AG04450 (cell line): ENCODE data around the gene ACVR2B. TPM values are rescaled to one million over a fixed set of nuclear protein-coding genes. Genes with fewer than 3 reads are reported as not detected.
"Not testable (repeated sequence)": the region's sequence is repeated elsewhere in the genome, so short reads cannot be mapped to it uniquely, and the experiment has no call there.

ENCODE experiments used
- CTCF ChIA-PET: fragments of 300-600, 350-600 bp; formaldehyde crosslinking; extraction: SDS; loops from one replicate; lab custom pipeline; 2022; ENCODE audit warnings: antibody characterized with exemption, inconsistent platforms; lab: Charles Lee
- POLR2A ChIA-PET: fragments of 350-600 bp; formaldehyde crosslinking; extraction: SDS; loops from one replicate; lab custom pipeline; 2021; ENCODE audit warnings: antibody characterized with exemption, inconsistent platforms; lab: Yijun Ruan, JAX
- DNase-seq: peaks from one replicate; pipeline ENCODE4 v3.0.0-alpha.2; 2011; ENCODE audit warnings: low read depth, low spot score
- H3K27ac ChIP-seq: one replicate; pipeline ENCODE4 v1.5.1; 2012; ENCODE audit warnings: low read depth, low read length, control low read depth
- H3K27me3 ChIP-seq: one replicate; pipeline ENCODE4 v1.6.0; 2012; ENCODE audit warnings: low read length; ENCODE audit not compliant: control insufficient read depth, insufficient read depth
- H3K4me3 ChIP-seq: 2 replicates; pipeline ENCODE4 v1.5.1; 2011; ENCODE audit warnings: mild to moderate bottlenecking, low read depth, low read length, control low read depth
- H3K9me3 ChIP-seq: 2 replicates; pipeline ENCODE4 v1.5.1; 2012; ENCODE audit warnings: low read length; ENCODE audit not compliant: control insufficient read depth, insufficient read depth
- polyA minus RNA-seq: library from RNA; depleted of rRNA, polyadenylated mRNA; stranded (reverse); fragments of >200 nt; gene quantifications from 2 replicates; pipeline ENCODE4 v1.2.3, GENCODE V29; 2011; rRNA and poly(A)+ RNA removed
- polyA plus RNA-seq: library from polyadenylated mRNA; depleted of rRNA; stranded (reverse); fragments of >200 nt; gene quantifications from 2 replicates; pipeline ENCODE4 v1.2.3, GENCODE V29; 2011; rRNA removed
- TF ChIP-seq, protein P1 (sequence below): IDR thresholded peaks from 2 replicates; pipeline ENCODE4 v1.5.1; 2011; ENCODE audit warnings: low read depth, low read length, control low read depth, inconsistent platforms

The ACVR2B gene
- 0.82 and 1.0 TPM in 2 replicates for polyA plus RNA-seq
- polyA minus RNA-seq = 5.3 and 5.5 TPM in 2 replicates

DNA sequence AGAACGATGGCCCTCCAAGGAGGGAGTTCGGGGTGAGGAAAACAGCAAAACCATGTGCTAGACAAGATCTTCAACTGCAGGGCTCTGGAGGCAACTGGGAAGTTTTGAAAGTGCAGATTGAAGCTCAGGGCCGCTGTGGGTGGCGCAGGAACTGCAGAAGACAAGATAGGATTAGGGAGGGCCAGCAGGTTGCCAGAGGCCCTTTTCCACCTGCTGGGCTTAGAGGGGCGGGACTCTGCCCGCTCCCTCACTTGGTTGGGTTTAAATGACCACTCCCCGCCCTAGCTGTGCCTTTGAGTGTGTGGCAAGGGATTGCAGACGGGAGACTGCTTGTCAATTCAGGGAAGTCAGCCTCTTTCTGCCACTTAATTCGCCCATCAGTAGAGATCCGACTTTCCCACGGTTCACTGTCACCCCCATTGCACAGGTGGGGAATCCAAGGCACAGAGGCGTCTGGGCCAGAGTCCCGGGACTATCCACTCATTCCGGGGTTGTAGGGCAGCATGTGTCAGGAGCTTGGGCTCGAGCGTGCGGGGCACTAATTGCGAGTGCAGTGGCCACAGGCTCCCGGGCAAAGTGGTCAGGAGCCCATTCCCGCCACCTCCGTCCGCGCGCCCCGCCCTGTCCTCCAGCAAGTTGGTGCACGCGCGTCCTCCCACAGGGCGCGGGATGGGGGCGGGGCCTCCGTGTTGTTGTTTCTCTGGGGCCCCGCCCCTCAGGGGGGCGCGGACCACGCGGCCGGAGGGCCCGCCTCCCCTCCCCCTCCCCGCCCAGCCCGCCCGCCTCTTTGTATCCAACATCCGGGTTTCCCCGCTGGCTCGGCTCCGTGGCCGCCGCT lies at the start of gene ACVR2B:
Gene ACVR2B, plus strand, starts transcription at position 816 of the 838 bp plus-strand sequence. CDS start 433 bp downstream, outside the sequence.
- H3K9me3 ChIP-seq = no peaks in the 10 kb centered on the region; the same call in 1 of the 2 replicates
- TF ChIP-seq, protein P1, sequence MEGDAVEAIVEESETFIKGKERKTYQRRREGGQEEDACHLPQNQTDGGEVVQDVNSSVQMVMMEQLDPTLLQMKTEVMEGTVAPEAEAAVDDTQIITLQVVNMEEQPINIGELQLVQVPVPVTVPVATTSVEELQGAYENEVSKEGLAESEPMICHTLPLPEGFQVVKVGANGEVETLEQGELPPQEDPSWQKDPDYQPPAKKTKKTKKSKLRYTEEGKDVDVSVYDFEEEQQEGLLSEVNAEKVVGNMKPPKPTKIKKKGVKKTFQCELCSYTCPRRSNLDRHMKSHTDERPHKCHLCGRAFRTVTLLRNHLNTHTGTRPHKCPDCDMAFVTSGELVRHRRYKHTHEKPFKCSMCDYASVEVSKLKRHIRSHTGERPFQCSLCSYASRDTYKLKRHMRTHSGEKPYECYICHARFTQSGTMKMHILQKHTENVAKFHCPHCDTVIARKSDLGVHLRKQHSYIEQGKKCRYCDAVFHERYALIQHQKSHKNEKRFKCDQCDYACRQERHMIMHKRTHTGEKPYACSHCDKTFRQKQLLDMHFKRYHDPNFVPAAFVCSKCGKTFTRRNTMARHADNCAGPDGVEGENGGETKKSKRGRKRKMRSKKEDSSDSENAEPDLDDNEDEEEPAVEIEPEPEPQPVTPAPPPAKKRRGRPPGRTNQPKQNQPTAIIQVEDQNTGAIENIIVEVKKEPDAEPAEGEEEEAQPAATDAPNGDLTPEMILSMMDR = no peak
- H3K27me3 ChIP-seq = no peaks in the 10 kb centered on the region
- H3K4me3 ChIP-seq = peak within 1 kb of the TSS; percentile 70
- ChIA-PET POLR2A (no interaction called here), CTCF (interaction anchor here (1.1 to 1.7 kb wide), 2 partner anchors 27 to 107 kb away, joined by 3 to 5 read pairs; no protein-coding TSS in a partner anchor)
- peak; percentile 39 for DNase-seq
- peak within 1 kb of the TSS; percentile 21 for H3K27ac ChIP-seq

DNA sequence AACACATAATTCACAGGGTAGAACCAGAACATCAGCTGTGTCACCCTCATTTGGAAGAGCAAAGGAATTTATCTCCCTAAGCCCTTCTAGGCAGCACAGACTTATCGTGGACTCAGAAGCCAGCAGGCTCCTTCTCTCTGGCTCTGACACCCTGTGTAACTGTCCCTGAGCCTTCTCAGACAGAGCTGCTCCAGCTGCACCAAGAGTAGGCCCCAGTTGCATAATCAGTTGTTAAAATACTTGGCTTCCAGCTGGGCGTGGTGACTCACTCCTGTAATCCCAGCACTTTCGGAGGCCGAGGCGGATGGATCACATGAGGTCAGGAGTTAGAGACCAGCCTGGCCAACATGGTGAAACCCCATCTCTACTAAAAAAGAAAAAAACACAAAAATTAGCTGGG lies 49.4 kb upstream of the ACVR2B start:
- ChIA-PET CTCF (no interaction called here), POLR2A (no interaction called here)
- TF ChIP-seq, protein P1 = no peak
- no peak overlapping the region for H3K27ac ChIP-seq
- H3K9me3 ChIP-seq = peaks cover 3% of the 10 kb centered on the region; the same call in 1 of the 2 replicates
- no peak overlapping the region for H3K4me3 ChIP-seq
- no peak for DNase-seq
- H3K27me3 ChIP-seq = no peaks in the 10 kb centered on the region

DNA sequence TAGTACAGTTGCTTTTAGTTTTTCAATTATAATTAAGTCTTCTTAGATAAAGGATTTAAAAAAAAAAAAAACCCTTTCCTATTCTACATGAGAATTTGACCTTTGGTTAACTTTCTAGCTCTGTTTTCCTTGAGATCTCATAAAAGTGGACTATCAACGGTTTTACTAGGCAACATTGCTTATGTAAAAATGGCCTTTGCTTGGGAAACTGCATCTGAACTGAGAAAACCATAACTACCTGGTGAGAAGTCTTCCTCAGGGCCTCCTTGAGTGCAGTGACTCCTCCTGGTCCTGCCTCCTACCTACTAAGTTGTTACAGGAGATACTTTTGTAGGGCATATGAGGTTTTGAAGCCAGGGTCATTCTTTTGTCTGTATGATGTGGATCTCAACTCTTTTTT lies 42.1 kb upstream of the ACVR2B start:
- no peak overlapping the region for H3K4me3 ChIP-seq
- ChIA-PET CTCF (interaction anchor here (0.6 kb wide), 1 partner anchor 218 kb away, joined by 3 read pairs; no protein-coding TSS in a partner anchor), POLR2A (no interaction called here)
- no peaks in the 10 kb centered on the region for H3K27me3 ChIP-seq
- no peak for DNase-seq
- TF ChIP-seq, protein P1 = no peak
- no peak overlapping the region for H3K27ac ChIP-seq
- no peaks in the 10 kb centered on the region for H3K9me3 ChIP-seq

DNA sequence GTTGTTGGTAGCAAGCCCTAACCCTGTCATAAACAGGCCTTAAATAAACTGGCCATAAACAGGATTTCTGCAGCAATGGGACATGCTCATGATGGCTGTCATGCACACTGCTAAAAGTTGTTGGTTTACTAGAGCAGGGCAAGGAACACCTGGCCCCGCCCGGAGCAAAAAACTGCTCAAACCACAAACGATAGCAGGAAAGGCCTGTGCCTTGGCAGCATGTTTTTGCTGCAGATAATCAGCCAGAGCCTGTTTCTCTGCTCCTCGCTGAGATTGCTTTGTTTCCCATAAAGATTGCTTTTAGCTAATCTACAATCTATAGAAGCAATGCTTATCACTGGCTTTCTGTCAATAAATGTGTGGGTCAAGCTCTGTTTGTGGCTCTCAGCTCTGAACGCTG lies 32.9 kb upstream of the ACVR2B start:
- CTCF ChIA-PET, POLR2A ChIA-PET: not testable (repeated sequence)

DNA sequence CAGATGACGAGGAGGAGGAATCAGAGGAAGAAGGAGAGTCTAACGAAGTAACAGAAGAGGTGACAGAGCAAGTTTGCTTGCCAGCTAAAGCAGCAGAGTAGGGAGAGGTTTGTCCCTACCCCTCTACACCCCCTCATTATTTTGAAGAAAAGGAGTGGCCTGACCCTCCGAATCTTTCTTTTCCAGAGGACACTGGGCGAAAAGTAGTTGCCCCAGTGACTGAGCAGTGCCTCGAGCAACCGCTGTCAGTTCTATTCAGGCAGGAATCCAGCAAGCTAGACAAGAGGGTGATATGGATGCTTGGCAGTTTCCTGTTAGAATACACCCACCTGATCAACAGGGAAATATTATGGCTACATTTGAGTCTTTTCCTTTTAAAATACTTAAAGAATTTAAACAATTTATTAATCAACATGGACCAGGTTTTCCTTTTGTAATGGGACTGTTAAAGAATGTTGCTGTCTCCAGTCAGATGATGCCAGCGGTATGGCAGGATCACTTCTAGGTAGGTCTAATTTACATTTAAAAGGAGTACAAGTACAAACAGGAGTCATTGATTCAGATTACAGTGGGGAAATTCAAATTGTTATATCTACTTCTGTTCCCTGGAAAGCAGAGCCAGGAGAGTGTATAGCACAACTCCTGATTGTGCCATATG lies 31.9 kb upstream of the ACVR2B start:
- DNase-seq = no peak
- Histone ChIP-seq H3K27me3 (no peaks in the 10 kb centered on the region), H3K4me3 (no peak overlapping the region), H3K27ac (no peak overlapping the region), H3K9me3 (no peaks in the 10 kb centered on the region)
- POLR2A ChIA-PET = no interaction called here
- TF ChIP-seq, protein P1 = no peak
- CTCF ChIA-PET = no interaction called here

More for the DNA sequence above, 32.9 kb upstream of the ACVR2B start:
- H3K27ac ChIP-seq, DNase-seq, H3K9me3 ChIP-seq, H3K4me3 ChIP-seq, H3K27me3 ChIP-seq: not testable (repeated sequence)

DNA sequence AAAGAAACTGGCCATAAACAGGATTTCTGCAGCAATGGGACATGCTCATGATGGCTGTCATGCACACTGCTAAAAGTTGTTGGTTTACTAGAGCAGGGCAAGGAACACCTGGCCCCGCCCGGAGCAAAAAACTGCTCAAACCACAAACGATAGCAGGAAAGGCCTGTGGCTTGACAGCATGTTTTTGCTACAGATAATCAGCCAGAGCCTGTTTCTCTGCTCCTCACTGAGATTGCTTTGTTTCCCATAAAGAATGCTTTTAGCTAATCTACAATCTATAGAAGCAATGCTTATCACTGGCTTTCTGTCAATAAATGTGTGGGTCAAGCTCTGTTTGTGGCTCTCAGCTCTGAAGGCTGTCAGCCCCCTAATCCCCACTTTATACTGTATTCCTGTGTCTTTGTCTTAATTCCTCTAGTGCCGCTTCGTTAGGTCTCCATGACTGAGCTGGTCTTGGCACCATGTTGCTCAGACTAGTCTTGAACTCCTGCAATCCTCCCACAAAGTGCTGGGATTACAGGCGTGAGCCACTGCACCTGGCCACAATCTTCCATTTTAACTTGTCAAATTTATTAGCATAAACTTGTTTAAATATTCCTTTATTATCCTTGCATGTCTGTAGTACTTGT lies 26.8 kb upstream of the ACVR2B start:
- H3K27ac ChIP-seq, H3K9me3 ChIP-seq, CTCF ChIA-PET, POLR2A ChIA-PET, H3K4me3 ChIP-seq, DNase-seq, H3K27me3 ChIP-seq: not testable (repeated sequence)

DNA sequence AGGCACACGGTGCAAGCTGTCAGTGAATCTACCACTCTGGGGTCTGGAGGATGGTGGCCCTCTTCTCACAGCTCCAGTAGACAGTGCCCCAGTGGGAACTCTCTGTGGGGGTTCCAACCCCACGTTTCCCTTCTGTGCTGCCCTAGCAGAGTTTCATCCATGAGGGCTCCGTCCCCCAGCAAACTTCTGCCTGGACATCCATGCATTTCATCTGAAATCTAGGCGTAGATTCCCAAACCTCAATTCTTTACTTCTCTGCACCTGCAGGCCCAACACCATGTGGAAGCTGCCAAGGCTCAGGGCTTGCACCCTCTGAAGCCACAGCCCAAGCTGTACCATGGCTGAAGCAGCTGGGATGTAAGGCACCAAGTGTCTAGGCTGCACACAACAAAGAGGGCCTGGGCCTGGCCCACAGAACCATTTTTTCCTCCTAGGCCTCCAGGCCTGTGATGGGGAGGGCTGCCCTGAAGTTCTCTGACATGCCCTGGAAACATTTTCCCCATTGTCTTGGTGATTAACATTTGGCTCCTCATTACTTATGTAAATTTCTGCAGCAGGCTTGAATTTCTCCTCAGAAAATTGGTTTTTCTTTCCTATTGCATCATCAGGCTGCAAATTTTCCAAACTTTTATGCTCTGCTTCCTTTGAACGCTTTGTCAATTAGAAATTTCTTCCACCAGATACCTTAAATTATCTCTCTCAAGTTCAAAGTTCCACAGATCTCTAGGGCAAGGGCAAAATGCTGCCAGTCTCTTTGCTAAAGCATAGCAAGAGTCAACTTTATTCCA lies 20.6 kb upstream of the ACVR2B start:
- DNase-seq, H3K27ac ChIP-seq, CTCF ChIA-PET, H3K4me3 ChIP-seq, POLR2A ChIA-PET, H3K27me3 ChIP-seq: not testable (repeated sequence)
- peaks cover 14% of the 10 kb centered on the region for H3K9me3 ChIP-seq
